ENCODE measurements around the gene MGRN1.

MGRN1 gene

DNA sequence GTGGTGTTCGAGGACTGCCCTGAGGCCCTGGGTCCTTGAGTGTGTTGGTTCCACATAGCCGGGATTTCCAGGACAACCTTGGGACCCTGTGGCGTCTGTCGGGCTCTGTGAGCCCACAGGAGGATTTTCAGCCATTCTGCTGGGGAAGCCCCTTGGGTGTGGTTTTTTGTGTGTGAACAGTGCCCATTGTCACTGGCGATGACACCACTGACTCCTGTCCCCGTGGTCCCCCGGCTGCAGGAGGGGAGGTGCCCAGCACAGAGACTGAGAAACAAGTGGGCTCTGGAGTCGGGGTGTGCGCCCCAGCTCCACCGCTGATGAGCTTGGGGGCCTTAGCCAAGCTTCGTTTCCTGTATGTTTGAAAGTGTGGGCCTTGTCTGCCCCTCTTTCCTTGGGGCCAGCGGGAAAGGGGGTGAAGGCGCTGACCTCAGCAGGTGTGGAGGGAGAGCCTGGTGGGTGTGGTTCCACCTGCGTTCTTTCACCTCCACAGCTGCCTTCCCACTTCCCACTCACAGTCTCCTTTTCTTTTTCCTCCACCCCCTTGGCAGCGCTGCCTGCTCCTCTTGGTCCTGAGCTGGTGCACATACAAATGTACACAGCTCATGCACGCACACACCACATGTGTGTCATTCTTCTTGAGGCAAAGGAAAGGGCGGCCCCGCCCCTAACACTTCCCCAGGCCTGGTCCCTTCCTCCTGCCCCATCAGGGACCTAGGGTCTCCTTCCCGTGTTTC lies 16.1 kb downstream of the MGRN1 start:
- ATAC-seq: no peak

DNA sequence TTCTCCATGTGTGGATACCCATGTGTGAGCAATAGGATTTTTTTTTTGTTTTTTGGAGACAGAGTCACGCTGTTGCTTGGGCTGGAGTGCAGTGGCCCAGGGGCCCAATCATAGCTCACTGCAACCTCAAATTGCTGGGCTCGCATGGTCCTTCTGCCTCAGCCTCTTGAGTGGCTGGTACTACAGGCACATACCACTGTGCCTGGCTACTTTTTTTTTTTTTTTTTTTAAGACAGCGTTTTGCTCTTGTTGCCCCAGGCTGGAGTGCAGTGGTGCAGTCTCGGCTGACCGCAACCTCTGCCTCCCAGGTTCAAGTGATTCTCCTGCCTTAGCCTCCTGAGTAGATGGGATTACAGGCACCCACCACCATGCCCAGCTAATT lies 16.7 kb downstream of the MGRN1 start:
- TF ChIP-seq ZC3H10 (CRISPR knock-in tag; IDR thresholded peaks at IDR 0.05): no peak
- TF ChIP-seq SNAI2 (CRISPR knock-in tag; IDR thresholded peaks at IDR 0.05): no peak
- no peak for TF ChIP-seq ZNF8 (CRISPR knock-in tag; IDR thresholded peaks at IDR 0.05)
- TF ChIP-seq, protein P1, sequence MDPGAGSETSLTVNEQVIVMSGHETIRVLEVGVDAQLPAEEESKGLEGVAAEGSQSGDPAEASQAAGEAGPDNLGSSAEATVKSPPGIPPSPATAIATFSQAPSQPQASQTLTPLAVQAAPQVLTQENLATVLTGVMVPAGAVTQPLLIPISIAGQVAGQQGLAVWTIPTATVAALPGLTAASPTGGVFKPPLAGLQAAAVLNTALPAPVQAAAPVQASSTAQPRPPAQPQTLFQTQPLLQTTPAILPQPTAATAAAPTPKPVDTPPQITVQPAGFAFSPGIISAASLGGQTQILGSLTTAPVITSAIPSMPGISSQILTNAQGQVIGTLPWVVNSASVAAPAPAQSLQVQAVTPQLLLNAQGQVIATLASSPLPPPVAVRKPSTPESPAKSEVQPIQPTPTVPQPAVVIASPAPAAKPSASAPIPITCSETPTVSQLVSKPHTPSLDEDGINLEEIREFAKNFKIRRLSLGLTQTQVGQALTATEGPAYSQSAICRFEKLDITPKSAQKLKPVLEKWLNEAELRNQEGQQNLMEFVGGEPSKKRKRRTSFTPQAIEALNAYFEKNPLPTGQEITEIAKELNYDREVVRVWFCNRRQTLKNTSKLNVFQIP (CRISPR knock-in tag; IDR thresholded peaks at IDR 0.05; ENCODE audit: borderline replicate concordance, low read depth): no peak
- no peak for TF ChIP-seq CSDC2 (CRISPR knock-in tag; IDR thresholded peaks at IDR 0.05)
- TF ChIP-seq, protein P2, sequence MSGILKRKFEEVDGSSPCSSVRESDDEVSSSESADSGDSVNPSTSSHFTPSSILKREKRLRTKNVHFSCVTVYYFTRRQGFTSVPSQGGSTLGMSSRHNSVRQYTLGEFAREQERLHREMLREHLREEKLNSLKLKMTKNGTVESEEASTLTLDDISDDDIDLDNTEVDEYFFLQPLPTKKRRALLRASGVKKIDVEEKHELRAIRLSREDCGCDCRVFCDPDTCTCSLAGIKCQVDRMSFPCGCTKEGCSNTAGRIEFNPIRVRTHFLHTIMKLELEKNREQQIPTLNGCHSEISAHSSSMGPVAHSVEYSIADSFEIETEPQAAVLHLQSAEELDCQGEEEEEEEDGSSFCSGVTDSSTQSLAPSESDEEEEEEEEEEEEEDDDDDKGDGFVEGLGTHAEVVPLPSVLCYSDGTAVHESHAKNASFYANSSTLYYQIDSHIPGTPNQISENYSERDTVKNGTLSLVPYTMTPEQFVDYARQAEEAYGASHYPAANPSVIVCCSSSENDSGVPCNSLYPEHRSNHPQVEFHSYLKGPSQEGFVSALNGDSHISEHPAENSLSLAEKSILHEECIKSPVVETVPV (CRISPR knock-in tag; IDR thresholded peaks at IDR 0.05): no peak
- no peak for TF ChIP-seq ESRRG (CRISPR knock-in tag; IDR thresholded peaks at IDR 0.05)
- no peak for TF ChIP-seq TOX (CRISPR knock-in tag; IDR thresholded peaks at IDR 0.05; ENCODE audit: borderline replicate concordance)
- no peak for TF ChIP-seq TCF4 (CRISPR knock-in tag; IDR thresholded peaks at IDR 0.05; ENCODE audit: borderline replicate concordance)
- no peak for TF ChIP-seq GLIS3 (CRISPR knock-in tag; IDR thresholded peaks at IDR 0.05)
- TF ChIP-seq, protein P3, sequence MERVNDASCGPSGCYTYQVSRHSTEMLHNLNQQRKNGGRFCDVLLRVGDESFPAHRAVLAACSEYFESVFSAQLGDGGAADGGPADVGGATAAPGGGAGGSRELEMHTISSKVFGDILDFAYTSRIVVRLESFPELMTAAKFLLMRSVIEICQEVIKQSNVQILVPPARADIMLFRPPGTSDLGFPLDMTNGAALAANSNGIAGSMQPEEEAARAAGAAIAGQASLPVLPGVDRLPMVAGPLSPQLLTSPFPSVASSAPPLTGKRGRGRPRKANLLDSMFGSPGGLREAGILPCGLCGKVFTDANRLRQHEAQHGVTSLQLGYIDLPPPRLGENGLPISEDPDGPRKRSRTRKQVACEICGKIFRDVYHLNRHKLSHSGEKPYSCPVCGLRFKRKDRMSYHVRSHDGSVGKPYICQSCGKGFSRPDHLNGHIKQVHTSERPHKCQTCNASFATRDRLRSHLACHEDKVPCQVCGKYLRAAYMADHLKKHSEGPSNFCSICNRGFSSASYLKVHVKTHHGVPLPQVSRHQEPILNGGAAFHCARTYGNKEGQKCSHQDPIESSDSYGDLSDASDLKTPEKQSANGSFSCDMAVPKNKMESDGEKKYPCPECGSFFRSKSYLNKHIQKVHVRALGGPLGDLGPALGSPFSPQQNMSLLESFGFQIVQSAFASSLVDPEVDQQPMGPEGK (CRISPR knock-in tag; IDR thresholded peaks at IDR 0.05; ENCODE audit: borderline replicate concordance): no peak
- no peak for TF ChIP-seq BACH2 (CRISPR knock-in tag; IDR thresholded peaks at IDR 0.05; ENCODE audit: borderline replicate concordance)
- no peak for TF ChIP-seq OSR1 (CRISPR knock-in tag; IDR thresholded peaks at IDR 0.05)
- TF ChIP-seq, protein P4, sequence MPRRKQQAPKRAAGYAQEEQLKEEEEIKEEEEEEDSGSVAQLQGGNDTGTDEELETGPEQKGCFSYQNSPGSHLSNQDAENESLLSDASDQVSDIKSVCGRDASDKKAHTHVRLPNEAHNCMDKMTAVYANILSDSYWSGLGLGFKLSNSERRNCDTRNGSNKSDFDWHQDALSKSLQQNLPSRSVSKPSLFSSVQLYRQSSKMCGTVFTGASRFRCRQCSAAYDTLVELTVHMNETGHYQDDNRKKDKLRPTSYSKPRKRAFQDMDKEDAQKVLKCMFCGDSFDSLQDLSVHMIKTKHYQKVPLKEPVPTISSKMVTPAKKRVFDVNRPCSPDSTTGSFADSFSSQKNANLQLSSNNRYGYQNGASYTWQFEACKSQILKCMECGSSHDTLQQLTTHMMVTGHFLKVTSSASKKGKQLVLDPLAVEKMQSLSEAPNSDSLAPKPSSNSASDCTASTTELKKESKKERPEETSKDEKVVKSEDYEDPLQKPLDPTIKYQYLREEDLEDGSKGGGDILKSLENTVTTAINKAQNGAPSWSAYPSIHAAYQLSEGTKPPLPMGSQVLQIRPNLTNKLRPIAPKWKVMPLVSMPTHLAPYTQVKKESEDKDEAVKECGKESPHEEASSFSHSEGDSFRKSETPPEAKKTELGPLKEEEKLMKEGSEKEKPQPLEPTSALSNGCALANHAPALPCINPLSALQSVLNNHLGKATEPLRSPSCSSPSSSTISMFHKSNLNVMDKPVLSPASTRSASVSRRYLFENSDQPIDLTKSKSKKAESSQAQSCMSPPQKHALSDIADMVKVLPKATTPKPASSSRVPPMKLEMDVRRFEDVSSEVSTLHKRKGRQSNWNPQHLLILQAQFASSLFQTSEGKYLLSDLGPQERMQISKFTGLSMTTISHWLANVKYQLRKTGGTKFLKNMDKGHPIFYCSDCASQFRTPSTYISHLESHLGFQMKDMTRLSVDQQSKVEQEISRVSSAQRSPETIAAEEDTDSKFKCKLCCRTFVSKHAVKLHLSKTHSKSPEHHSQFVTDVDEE (CRISPR knock-in tag; IDR thresholded peaks at IDR 0.05): no peak
- TF ChIP-seq PPARA (CRISPR knock-in tag; IDR thresholded peaks at IDR 0.05; ENCODE audit: borderline replicate concordance): no peak
- no peak for ATAC-seq

More for the DNA sequence above, 16.1 kb downstream of the MGRN1 start:
- no peak for TF ChIP-seq ARNTL (CRISPR knock-in tag; IDR thresholded peaks at IDR 0.05; ENCODE audit: borderline replicate concordance, low read depth)
- no peak for TF ChIP-seq ZFP3 (CRISPR knock-in tag; IDR thresholded peaks at IDR 0.05)
- no peak for TF ChIP-seq ZNF8 (CRISPR knock-in tag; IDR thresholded peaks at IDR 0.05)
- no peak for TF ChIP-seq OSR1 (CRISPR knock-in tag; IDR thresholded peaks at IDR 0.05)
- TF ChIP-seq TCF4 (CRISPR knock-in tag; IDR thresholded peaks at IDR 0.05; ENCODE audit: borderline replicate concordance): no peak
- TF ChIP-seq, protein P3 (CRISPR knock-in tag; IDR thresholded peaks at IDR 0.05; ENCODE audit: borderline replicate concordance): no peak
- TF ChIP-seq TOX (CRISPR knock-in tag; IDR thresholded peaks at IDR 0.05; ENCODE audit: borderline replicate concordance): no peak
- TF ChIP-seq GLIS3 (CRISPR knock-in tag; IDR thresholded peaks at IDR 0.05): no peak
- TF ChIP-seq, protein P1 (CRISPR knock-in tag; IDR thresholded peaks at IDR 0.05; ENCODE audit: borderline replicate concordance, low read depth): no peak
- TF ChIP-seq, protein P5, sequence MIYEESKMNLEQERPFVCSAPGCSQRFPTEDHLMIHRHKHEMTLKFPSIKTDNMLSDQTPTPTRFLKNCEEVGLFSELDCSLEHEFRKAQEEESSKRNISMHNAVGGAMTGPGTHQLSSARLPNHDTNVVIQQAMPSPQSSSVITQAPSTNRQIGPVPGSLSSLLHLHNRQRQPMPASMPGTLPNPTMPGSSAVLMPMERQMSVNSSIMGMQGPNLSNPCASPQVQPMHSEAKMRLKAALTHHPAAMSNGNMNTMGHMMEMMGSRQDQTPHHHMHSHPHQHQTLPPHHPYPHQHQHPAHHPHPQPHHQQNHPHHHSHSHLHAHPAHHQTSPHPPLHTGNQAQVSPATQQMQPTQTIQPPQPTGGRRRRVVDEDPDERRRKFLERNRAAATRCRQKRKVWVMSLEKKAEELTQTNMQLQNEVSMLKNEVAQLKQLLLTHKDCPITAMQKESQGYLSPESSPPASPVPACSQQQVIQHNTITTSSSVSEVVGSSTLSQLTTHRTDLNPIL (CRISPR knock-in tag; IDR thresholded peaks at IDR 0.05; ENCODE audit: low read depth): no peak
- TF ChIP-seq BACH2 (CRISPR knock-in tag; IDR thresholded peaks at IDR 0.05; ENCODE audit: borderline replicate concordance): no peak

All from SK-N-SH treated with all-trans-retinoic acid at 6 μM for 48 hours (cell line).